SKM-1 treated with dmso at 0.1 percent for 144 hours (cell line): Measurements from ENCODE around the gene OR2A7.
"Not testable (repeated sequence)": the region's sequence is repeated elsewhere in the genome, so short reads cannot be mapped to it uniquely, and the experiment has no call there.

Experiments used
- DNase-seq: peaks from one replicate; lab custom pipeline; 2025; ENCODE audit not compliant: unreplicated experiment; lab: John Stamatoyannopoulos, UW

OR2A7 gene

GRCh38 chr7:144264692-144265091, at the start of gene OR2A7:
OR2A7 (minus strand) TSS chr7:144264792; CDS start chr7:144259628, 5,164 bp downstream.
- DNase-seq: not testable (repeated sequence)

GRCh38 chr7:144311872-144312469, 47.4 kb upstream of the OR2A7 start, which contains the start of gene OR2A1:
OR2A1 (plus strand) TSS chr7:144312419; CDS start chr7:144318125, 5,706 bp downstream.
- DNase-seq: not testable (repeated sequence)

GRCh38 chr7:144311218-144311617, 46.6 kb upstream of the OR2A7 start:
- not testable (repeated sequence) for DNase-seq

GRCh38 chr7:144309702-144310101, 45.1 kb upstream of the OR2A7 start:
- DNase-seq: not testable (repeated sequence)

- DNase-seq: not testable (repeated sequence)
These were observed 40.6 kb upstream of the OR2A7 start for GRCh38 chr7:144305156-144305555.

GRCh38 chr7:144303607-144304006, 39.0 kb upstream of the OR2A7 start:
- not testable (repeated sequence) for DNase-seq

- DNase-seq: not testable (repeated sequence)
These were observed 38.1 kb upstream of the OR2A7 start for GRCh38 chr7:144302578-144303303.

- not testable (repeated sequence) for DNase-seq
These were observed 29.4 kb upstream of the OR2A7 start for GRCh38 chr7:144293794-144294499.

GRCh38 chr7:144292384-144293161, 28.0 kb upstream of the OR2A7 start:
- not testable (repeated sequence) for DNase-seq

GRCh38 chr7:144291607-144292006, 27.0 kb upstream of the OR2A7 start:
- DNase-seq: not testable (repeated sequence)

GRCh38 chr7:144287171-144287784, 22.7 kb upstream of the OR2A7 start:
- DNase-seq: not testable (repeated sequence)

GRCh38 chr7:144283716-144284115, 19.1 kb upstream of the OR2A7 start:
- DNase-seq: not testable (repeated sequence)

- not testable (repeated sequence) for DNase-seq
These were observed 17.9 kb upstream of the OR2A7 start for GRCh38 chr7:144282490-144282889.

- not testable (repeated sequence) for DNase-seq
These were observed 17.4 kb upstream of the OR2A7 start for GRCh38 chr7:144281981-144282380.

- not testable (repeated sequence) for DNase-seq
These were observed 15.4 kb upstream of the OR2A7 start for GRCh38 chr7:144280010-144280409.

- DNase-seq: not testable (repeated sequence)
These were observed 10.7 kb upstream of the OR2A7 start for GRCh38 chr7:144275281-144275680.

- not testable (repeated sequence) for DNase-seq
These were observed 4.6 kb upstream of the OR2A7 start, which contains the start of gene CTAGE8 for GRCh38 chr7:144269188-144269587. CTAGE8 (minus strand) TSS chr7:144269288; CDS start chr7:144269250, 38 bp downstream.

GRCh38 chr7:144262128-144262527, 2.5 kb downstream of the OR2A7 start:
- not testable (repeated sequence) for DNase-seq

GRCh38 chr7:144259067-144259466, 5.5 kb downstream of the OR2A7 start:
- DNase-seq: not testable (repeated sequence)

GRCh38 chr7:144256112-144256511, 8.5 kb downstream of the OR2A7 start:
- no peak for DNase-seq
